SKM-1 treated with dmso at 0.1 percent for 144 hours (cell line): ENCODE measurements around the gene MRPL27.
"Not testable (repeated sequence)": the region's sequence is repeated elsewhere in the genome, so short reads cannot be mapped to it uniquely, and the experiment has no call there.

Experiments used
- DNase-seq: peaks from one replicate; lab custom pipeline; 2025; ENCODE audit not compliant: unreplicated experiment; lab: John Stamatoyannopoulos, UW

Gene MRPL27

GRCh38 chr17:50347117-50347893 lies 25.7 kb downstream of the MRPL27 start:
- DNase-seq = no peak

GRCh38 chr17:50346313-50347116 lies 26.5 kb downstream of the MRPL27 start:
- DNase-seq = no peak

GRCh38 chr17:50345432-50346312 lies 27.3 kb downstream of the MRPL27 start, which contains the start of gene XYLT2:
Gene XYLT2, plus strand, starts transcription at chr17:50346126. Its CDS starts 15 bp downstream, at chr17:50346141.
- peak; percentile 80 for DNase-seq

GRCh38 chr17:50344731-50345365 lies 28.1 kb downstream of the MRPL27 start:
- DNase-seq = no peak

GRCh38 chr17:50339381-50339780 lies 33.6 kb downstream of the MRPL27 start:
- DNase-seq = no peak

- DNase-seq = no peak
Measured at GRCh38 chr17:50338645-50339044, 34.3 kb downstream of the MRPL27 start.

- DNase-seq = no peak
Measured at GRCh38 chr17:50337956-50338355, 35.0 kb downstream of the MRPL27 start.

- DNase-seq = not testable (repeated sequence)
Measured at GRCh38 chr17:50333291-50334057, 39.5 kb downstream of the MRPL27 start.

GRCh38 chr17:50332196-50332595 lies 40.8 kb downstream of the MRPL27 start:
- DNase-seq = no peak

- DNase-seq = no peak
Measured at GRCh38 chr17:50331085-50331791, 41.7 kb downstream of the MRPL27 start.

- DNase-seq = no peak
Measured at GRCh38 chr17:50330151-50330775, 42.7 kb downstream of the MRPL27 start.

GRCh38 chr17:50329716-50330115 lies 43.3 kb downstream of the MRPL27 start:
- DNase-seq = no peak

GRCh38 chr17:50328363-50329325 lies 44.3 kb downstream of the MRPL27 start:
- DNase-seq = no peak

- no peak for DNase-seq
Measured at GRCh38 chr17:50326831-50327364, 46.1 kb downstream of the MRPL27 start.

- DNase-seq = no peak
Measured at GRCh38 chr17:50325906-50326305, 47.1 kb downstream of the MRPL27 start.

- DNase-seq = no peak
Measured at GRCh38 chr17:50323060-50323459, 49.9 kb downstream of the MRPL27 start.

- no peak for DNase-seq
Measured at GRCh38 chr17:50322271-50322670, 50.7 kb downstream of the MRPL27 start.
